ENCODE results near the gene AP1G1.
"Not testable (repeated sequence)": the region's sequence is repeated elsewhere in the genome, so short reads cannot be mapped to it uniquely, and the experiment has no call there.

Gene AP1G1

DNA sequence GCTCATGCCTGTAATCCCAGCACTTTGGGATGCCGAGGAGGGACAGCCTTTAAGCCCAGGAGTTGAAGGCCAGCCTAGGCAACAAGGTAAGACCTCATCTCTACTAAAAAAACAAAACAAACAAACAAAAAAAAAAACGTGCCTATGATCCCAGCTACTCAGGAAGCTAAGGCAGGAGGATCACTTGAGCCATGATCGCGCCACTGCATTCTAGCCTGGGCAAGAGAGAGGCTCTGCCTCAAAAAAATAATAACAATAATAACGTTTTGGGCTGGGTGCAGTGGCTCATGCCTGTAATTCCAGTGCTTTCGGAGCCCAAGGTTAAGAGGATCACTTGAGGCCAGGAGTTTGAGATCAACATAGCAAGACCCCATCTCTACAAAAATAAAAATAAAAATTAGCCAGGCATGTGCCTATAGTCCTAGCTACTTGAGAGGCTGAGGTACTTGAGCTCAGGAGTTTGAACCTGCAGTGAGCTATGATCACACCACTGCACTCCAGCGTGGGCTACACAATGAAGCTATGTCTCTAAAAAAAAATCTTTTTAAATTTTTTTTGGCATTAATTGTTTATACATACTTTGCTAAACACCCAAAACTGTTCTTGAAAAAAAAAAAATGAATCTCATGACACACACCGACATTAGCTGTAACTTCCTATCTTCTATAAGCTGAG lies 87.4 kb downstream of the AP1G1 start:
- peaks cover 10% of the 10 kb centered on the region for H3K36me3 Mint-ChIP-seq (ENCODE audit: low read depth)
- no peak for DNase-seq
- no peaks in the 10 kb centered on the region for H3K9me3 Mint-ChIP-seq
- no peak overlapping the region for H3K4me3 Mint-ChIP-seq
- H3K27me3 Mint-ChIP-seq: peaks cover 3% of the 10 kb centered on the region
- H3K4me1 Mint-ChIP-seq (ENCODE audit: low read depth): peaks cover 18% of the 10 kb centered on the region
- no peak overlapping the region for H3K27ac Mint-ChIP-seq

DNA sequence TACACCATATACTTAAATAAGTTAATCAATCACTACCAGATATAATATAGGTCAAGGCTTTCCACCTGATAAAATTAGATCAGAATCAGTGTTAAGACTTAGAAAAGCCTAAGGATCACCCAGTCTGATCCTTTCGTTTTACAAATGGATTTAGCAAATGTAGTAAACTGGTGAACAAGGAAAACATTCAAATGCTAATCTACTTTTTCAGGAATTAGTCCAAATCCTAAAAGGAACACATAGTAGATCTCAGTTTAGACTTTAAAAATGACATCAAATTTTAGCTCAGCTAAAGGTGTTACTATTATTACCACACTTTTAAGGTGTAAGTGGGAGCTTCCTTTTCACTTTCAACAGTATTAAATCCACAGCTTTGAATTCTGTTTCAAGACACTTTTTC lies 96.1 kb downstream of the AP1G1 start:
- H3K27me3 Mint-ChIP-seq: no peaks in the 10 kb centered on the region
- peaks cover 11% of the 10 kb centered on the region for H3K4me1 Mint-ChIP-seq (ENCODE audit: low read depth)
- no peak overlapping the region for H3K27ac Mint-ChIP-seq
- DNase-seq: no peak
- H3K4me3 Mint-ChIP-seq: no peak overlapping the region
- H3K9me3 Mint-ChIP-seq: no peaks in the 10 kb centered on the region
- H3K36me3 Mint-ChIP-seq (ENCODE audit: low read depth): peaks cover 36% of the 10 kb centered on the region

DNA sequence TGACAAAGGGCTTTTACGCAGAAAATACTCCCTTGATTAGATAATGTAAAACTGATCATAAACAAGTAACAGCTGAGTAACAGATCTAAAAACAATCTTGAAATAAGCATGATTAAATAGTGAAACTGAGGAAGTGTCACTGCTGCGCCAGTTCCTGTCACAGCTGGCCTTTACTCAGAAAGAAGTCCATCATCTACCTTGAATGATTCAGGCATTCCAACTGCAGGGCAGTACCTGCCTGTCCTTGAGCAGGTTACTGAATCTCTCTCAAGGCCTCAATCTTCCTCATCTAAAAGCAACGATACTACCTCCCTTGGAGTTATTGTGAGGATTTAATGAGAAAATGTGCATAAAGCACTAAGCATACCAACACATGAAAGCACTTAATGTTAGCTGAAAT lies 96.8 kb downstream of the AP1G1 start:
- Mint-ChIP-seq H3K4me3 (no peak overlapping the region), H3K4me1 (ENCODE audit: low read depth) (peaks cover 11% of the 10 kb centered on the region)
- no peak for DNase-seq

DNA sequence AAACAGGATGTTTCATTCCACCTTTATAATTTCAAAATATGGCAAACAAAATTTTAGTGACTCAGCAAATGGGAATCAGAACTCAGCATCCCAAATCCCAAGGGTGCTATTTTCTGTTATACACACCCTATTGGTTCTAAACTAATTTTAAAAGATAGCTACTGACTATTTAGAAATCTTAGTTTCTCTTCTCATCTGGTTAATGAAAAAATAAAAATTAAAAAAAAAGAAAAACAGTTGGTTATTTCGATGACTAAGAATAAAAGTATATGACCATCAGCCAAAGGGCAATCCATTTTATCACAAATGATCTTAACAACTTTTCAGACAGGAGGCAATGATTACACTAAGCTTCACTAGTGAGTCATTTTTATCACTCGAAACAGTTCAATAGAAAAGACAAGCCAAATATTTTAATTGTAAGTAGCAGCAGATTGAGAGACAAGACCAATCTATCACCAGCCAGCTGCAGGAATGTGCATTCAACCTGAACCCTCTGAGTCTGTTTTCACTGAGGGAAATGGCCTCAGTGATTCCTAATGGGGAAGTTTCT lies 99.3 kb downstream of the AP1G1 start:
- H3K27me3 Mint-ChIP-seq: no peaks in the 10 kb centered on the region
- peaks cover 11% of the 10 kb centered on the region for H3K4me1 Mint-ChIP-seq (ENCODE audit: low read depth)
- H3K36me3 Mint-ChIP-seq (ENCODE audit: low read depth): peaks cover 29% of the 10 kb centered on the region
- H3K9me3 Mint-ChIP-seq: no peaks in the 10 kb centered on the region
- no peak overlapping the region for H3K4me3 Mint-ChIP-seq
- no peak for DNase-seq
- no peak overlapping the region for H3K27ac Mint-ChIP-seq

More for the DNA sequence above, 96.8 kb downstream of the AP1G1 start:
- Mint-ChIP-seq H3K27me3 (no peaks in the 10 kb centered on the region), H3K36me3 (ENCODE audit: low read depth) (peaks cover 36% of the 10 kb centered on the region), H3K27ac (no peak overlapping the region), H3K9me3 (no peaks in the 10 kb centered on the region)

DNA sequence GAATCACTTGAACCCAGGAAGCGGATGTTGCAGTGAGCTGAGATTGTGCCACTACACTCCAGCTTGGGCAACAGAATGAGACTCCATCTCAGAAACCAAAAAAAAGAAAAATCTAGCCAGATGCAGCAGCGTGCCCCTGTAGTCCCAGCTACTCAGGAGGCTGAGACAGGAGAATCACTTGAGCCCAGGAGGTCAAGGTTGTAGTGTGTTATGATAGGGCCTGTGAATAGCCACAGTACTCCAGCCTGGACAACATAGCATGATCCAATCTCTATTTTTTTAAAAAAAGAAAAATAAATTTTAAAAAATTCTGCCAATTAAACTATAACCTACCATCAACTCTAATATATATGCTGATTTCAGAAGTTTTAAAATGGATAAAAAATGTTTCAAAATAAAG lies 99.9 kb downstream of the AP1G1 start:
- no peak for DNase-seq
- no peaks in the 10 kb centered on the region for H3K27me3 Mint-ChIP-seq
- H3K27ac Mint-ChIP-seq: no peak overlapping the region
- H3K9me3 Mint-ChIP-seq: no peaks in the 10 kb centered on the region
- no peak overlapping the region for H3K4me3 Mint-ChIP-seq
- H3K36me3 Mint-ChIP-seq (ENCODE audit: low read depth): peaks cover 29% of the 10 kb centered on the region
- peaks cover 11% of the 10 kb centered on the region for H3K4me1 Mint-ChIP-seq (ENCODE audit: low read depth)

DNA sequence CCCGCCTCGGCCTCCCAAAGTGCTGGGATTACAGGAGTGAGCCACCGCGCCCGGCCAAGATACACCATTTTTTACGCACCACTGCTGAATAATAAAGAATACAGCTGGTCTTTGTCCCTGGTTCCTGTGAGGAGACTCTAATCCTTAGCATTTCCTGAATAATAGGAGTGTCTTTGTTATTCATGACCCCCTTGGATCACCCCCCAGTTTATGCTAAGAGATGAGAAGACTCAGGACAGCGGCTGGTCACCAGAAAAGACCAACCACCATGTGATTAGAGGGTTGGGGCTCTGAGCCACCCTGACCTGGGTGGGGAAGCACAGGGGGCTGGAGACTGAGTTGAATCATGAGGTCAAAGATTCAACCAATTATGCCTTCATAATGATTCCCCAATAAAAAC lies 101.4 kb downstream of the AP1G1 start:
- Mint-ChIP-seq H3K27me3 (no peaks in the 10 kb centered on the region), H3K9me3 (no peaks in the 10 kb centered on the region), H3K4me1 (ENCODE audit: low read depth) (peaks cover 11% of the 10 kb centered on the region), H3K27ac (no peak overlapping the region), H3K4me3 (no peak overlapping the region), H3K36me3 (ENCODE audit: low read depth) (peaks cover 25% of the 10 kb centered on the region)
- no peak for DNase-seq

DNA sequence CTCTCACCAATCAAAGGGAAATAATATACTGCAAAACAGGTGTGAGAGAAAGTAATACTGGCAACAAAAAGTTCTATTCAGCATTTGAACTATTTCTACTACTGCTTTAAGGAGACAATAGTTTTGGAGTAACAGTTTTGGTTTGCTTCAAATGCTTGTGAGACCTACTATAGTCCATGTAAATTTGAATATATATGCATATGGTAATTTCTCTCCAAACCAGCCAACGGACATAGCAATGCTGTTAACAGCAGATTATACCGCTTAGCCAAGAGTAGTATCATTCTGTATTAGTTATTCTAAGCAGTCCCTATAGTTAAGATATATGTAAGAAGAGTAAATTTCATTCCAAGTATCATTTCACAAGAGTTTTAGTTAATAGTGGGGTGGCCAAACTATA lies 102.6 kb downstream of the AP1G1 start:
- H3K36me3 Mint-ChIP-seq (ENCODE audit: low read depth): peaks cover 27% of the 10 kb centered on the region
- H3K4me1 Mint-ChIP-seq (ENCODE audit: low read depth): peaks cover 5% of the 10 kb centered on the region
- H3K4me3 Mint-ChIP-seq: no peak overlapping the region
- no peak for DNase-seq
- no peaks in the 10 kb centered on the region for H3K9me3 Mint-ChIP-seq
- no peaks in the 10 kb centered on the region for H3K27me3 Mint-ChIP-seq
- no peak overlapping the region for H3K27ac Mint-ChIP-seq

DNA sequence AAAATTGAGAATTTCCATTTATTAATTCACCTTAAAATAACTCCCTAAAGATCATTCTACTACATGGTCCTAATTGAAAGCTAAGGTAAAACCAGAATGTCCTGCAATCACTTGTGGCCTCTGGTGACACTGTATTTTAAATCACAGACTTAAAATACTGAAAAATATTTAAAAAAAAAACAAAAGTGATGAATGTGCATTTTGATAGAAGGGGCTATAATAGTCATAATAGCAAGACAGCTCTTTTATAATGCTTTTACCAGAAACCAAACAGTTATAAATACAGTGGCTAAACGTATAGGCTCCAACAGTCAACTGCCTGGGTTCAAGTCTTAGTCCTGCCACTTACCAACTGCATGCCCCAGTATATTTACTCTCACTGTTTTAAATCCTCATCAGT lies 105.3 kb downstream of the AP1G1 start:
- H3K27me3 Mint-ChIP-seq: no peaks in the 10 kb centered on the region
- peaks cover 46% of the 10 kb centered on the region for H3K36me3 Mint-ChIP-seq (ENCODE audit: low read depth)
- no peak overlapping the region for H3K4me3 Mint-ChIP-seq
- H3K27ac Mint-ChIP-seq: no peak overlapping the region
- DNase-seq: no peak
- no peaks in the 10 kb centered on the region for H3K4me1 Mint-ChIP-seq (ENCODE audit: low read depth)
- no peaks in the 10 kb centered on the region for H3K9me3 Mint-ChIP-seq

DNA sequence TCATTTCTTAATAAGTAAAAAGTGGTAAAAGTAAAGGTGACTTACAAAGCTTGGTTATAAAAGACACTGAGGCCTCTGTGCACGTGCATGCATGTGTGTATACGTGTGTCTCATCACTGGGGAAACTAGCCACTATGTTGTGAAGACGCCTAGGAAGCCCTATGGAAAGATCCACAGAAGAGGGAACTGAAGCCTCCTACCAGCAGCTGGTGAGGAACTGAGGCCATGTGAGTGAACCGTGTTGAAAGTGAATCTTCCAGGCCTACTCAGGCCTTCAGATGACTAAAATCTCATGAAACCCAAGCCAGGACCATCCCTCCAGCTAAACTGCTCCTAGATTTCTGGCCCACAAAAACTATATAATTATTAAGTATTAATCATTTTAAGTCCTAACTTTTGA lies 107.8 kb downstream of the AP1G1 start:
- no peak for DNase-seq
- H3K36me3 Mint-ChIP-seq (ENCODE audit: low read depth): peaks cover 49% of the 10 kb centered on the region
- H3K9me3 Mint-ChIP-seq: no peaks in the 10 kb centered on the region
- H3K27ac Mint-ChIP-seq: no peak overlapping the region
- H3K4me1 Mint-ChIP-seq (ENCODE audit: low read depth): peaks cover 2% of the 10 kb centered on the region
- no peaks in the 10 kb centered on the region for H3K27me3 Mint-ChIP-seq
- H3K4me3 Mint-ChIP-seq: no peak overlapping the region

DNA sequence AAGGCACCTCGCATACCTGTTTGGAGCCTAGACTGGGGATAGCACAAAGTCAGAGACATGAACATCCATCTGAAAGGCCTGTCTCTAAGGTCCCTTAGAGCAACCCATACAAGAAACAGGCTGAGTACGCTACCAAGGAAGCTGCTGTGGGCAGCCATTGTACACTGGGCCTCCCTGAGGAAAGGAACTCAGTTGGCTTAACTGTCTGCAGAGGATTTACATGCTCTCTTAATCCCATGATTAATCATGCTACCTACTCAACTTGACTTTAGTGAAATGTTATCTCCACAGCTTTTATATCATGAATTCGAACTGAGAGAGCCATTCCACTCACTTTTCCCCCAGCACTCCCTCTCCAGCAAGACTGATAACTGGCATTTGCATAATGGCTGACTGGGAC lies 110.1 kb downstream of the AP1G1 start:
- peaks cover 2% of the 10 kb centered on the region for H3K4me1 Mint-ChIP-seq (ENCODE audit: low read depth)
- no peak for DNase-seq
- H3K4me3 Mint-ChIP-seq: no peak overlapping the region
- no peak overlapping the region for H3K27ac Mint-ChIP-seq
- no peaks in the 10 kb centered on the region for H3K9me3 Mint-ChIP-seq
- H3K36me3 Mint-ChIP-seq (ENCODE audit: low read depth): peaks cover 48% of the 10 kb centered on the region
- H3K27me3 Mint-ChIP-seq: no peaks in the 10 kb centered on the region

DNA sequence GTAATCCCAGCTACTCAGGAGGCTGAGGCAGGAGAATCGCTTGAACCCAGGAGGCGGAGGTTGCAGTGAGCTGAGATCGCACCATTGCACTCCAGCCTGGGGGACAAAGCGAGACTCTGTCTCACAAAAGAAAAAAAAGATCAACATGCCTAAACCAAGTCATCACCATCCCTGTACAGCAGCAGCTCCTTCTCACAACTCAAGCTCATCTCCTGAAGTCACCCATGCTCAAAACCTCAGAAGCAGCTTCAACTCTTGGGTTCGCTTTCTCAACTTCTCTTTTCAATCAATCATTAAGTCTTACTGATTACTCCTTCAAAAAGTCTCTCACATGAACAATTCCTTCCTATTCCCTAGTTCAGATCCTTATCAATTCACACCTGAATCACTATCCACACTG lies 115.5 kb downstream of the AP1G1 start:
- Mint-ChIP-seq H3K4me1 (ENCODE audit: low read depth) (peaks cover 2% of the 10 kb centered on the region), H3K9me3 (no peaks in the 10 kb centered on the region), H3K27ac (no peak overlapping the region), H3K36me3 (ENCODE audit: low read depth) (peaks cover 36% of the 10 kb centered on the region), H3K27me3 (no peaks in the 10 kb centered on the region), H3K4me3 (no peak overlapping the region)
- no peak for DNase-seq

DNA sequence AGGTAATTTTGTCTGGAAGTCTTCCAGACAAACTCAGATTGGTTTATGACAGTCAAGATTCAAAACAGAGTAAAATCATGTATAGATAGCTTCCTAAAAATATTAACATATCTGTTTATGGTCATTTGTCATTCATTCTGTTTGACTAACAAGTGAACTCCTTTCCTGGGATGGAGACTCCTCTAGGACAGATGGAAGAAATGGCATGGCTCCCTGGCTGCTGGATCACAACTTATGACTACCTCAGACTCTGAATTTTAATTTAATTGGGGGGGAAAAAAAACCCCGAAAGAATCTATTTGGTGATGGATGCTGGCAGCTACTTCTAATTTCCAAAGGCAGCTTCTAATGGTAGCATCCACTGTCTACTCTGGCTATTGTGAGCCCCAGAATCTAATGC lies 118.7 kb downstream of the AP1G1 start:
- Mint-ChIP-seq H3K9me3 (no peaks in the 10 kb centered on the region), H3K27ac (no peak overlapping the region), H3K36me3 (ENCODE audit: low read depth) (peaks cover 55% of the 10 kb centered on the region), H3K4me1 (ENCODE audit: low read depth) (no peaks in the 10 kb centered on the region), H3K4me3 (no peak overlapping the region), H3K27me3 (no peaks in the 10 kb centered on the region)
- no peak for DNase-seq

DNA sequence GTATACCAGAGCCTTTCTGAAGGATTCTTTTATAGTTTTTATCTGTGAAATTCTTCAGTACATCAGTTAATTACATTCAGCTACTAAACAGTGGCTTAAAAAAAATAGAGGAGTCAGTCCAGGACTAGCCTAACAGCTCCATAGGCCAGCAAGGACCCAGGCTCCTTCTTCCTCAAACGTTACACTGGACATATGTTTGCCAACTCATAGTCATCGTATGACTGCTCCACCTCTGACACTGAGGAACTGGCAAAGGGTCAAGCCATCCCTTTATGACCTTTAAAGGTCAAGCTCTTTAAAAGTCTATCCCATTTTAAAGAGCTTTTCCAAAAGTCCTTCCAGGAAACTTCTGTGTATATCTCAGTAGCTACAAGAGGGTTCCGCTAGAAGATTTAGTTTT lies 120.8 kb downstream of the AP1G1 start:
- no peak overlapping the region for H3K4me3 Mint-ChIP-seq
- H3K4me1 Mint-ChIP-seq (ENCODE audit: low read depth): no peaks in the 10 kb centered on the region
- no peaks in the 10 kb centered on the region for H3K9me3 Mint-ChIP-seq
- DNase-seq: no peak
- H3K27ac Mint-ChIP-seq: no peak overlapping the region
- peaks cover 74% of the 10 kb centered on the region for H3K36me3 Mint-ChIP-seq (ENCODE audit: low read depth)
- H3K27me3 Mint-ChIP-seq: no peaks in the 10 kb centered on the region

DNA sequence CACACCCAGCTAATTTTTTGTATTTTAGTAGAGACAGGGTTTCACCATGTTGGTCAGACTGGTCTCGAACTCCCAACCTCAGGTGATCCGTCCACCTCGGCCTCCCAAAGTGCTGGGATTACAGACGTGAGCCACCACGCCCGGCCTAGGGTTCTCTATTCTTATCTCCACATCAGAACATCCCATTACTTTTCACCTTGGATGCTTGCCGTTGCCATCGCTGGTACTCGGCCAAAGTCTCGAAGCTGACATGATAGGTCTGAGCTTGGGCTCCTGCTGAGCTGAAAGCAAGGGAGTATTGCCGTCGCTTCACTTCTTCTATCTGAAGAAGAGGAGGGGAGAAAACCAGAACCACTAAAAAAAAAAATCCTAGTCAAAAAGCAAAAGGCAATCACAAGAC lies 124.4 kb downstream of the AP1G1 start:
- H3K9me3 Mint-ChIP-seq; H3K27ac Mint-ChIP-seq; H3K4me3 Mint-ChIP-seq; H3K4me1 Mint-ChIP-seq (ENCODE audit: low read depth); H3K27me3 Mint-ChIP-seq; DNase-seq: not testable (repeated sequence)
- peaks cover 85% of the 10 kb centered on the region for H3K36me3 Mint-ChIP-seq (ENCODE audit: low read depth)

DNA sequence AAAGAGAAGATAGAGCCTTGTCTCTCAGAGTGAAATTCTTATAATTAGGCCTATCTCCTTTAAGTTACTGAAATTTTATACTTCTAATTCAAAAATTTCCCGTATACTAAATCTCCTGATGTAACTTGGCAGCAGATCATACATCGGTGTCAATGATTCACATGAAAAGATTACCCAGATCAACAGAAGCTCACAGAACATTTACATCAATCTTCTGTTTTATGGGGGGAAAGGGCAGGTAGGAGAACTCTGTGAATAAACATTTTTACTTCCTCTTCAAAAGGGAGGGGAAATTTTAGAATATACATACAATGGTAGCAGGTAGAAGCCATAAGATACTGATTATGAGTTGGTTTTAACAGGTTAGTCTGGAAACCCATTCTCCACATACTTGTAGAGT lies 127.3 kb downstream of the AP1G1 start:
- no peak for DNase-seq
- H3K36me3 Mint-ChIP-seq (ENCODE audit: low read depth): peaks cover 86% of the 10 kb centered on the region
- no peak overlapping the region for H3K27ac Mint-ChIP-seq
- H3K9me3 Mint-ChIP-seq: no peaks in the 10 kb centered on the region
- H3K4me1 Mint-ChIP-seq (ENCODE audit: low read depth): peaks cover 2% of the 10 kb centered on the region
- no peaks in the 10 kb centered on the region for H3K27me3 Mint-ChIP-seq
- H3K4me3 Mint-ChIP-seq: no peak overlapping the region
